ENCODE data around the gene MEIS2. TPM values are rescaled to one million over a fixed set of nuclear protein-coding genes. Genes with fewer than 3 reads are reported as not detected.

The MEIS2 gene
- total RNA-seq, 1 donor from 2014 or later = 45.4 TPM

DNA sequence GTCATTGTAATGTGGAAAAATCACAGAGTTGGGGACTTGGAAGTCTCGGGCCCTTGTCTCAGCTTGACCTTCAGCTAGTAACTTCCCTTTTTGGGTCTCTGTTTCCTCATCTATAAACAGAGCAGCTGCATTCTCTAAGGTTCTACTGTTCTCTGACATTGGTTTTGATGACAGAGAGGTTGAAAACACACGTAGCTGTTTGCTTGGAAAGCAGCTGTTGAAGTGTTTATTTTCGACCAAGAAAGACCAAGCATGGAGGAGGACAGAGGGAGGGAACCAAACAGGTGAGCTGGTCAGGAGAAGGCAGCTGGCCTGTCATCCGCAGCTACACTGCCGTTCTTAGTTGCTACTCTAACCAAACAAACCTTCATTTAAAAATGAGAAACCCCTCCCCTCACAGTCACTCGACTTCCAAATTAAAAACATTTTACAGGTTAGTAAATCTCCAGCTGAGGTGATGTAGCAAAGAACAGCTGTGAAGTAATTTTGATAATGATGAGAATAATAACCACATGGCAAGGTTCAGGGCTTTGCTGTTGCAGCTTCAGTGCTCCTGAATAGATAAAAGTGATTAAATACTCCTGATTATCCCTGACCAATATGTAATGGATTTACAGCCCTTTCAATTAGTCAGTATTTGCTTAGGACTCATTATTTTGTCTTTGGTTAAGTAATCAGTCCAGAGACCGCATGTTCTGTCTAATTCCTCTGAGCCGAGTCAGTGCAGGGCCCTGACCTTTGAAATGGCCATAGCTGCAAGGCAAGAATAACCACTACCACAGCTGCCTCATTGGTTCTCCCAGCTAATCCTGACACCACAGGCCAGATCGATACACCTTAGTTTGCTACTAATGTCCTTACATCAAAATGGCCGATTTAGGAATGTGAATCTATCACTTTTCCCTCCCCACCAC is 65.3 kb downstream of the MEIS2 start:
- no peak for ATAC-seq
- intact Hi-C loops (cut with DNase I) = no loop called here

DNA sequence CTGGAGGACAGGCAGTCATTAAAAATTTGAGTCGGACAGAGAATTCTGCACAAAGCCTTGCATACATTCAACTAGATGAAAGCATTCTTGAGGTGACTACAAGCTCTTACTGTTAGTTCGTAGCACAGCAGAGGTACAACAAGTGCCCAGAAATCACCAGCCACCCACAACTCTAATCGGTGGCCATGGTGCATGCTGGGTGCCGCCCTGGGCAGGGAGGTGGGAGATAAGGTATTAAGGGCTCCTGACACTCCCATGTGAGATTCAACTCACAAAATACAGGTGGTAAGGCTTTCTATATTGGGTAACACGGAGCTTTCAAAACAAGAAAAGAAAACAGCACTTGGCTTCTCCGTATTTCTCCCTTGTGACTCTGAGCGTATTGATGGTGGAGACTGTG is 66.0 kb downstream of the MEIS2 start:
- no peak for DNase-seq (ENCODE audit: missing footprints)
- intact Hi-C loops (cut with DNase I) = no loop called here

More for the DNA sequence above, 65.3 kb downstream of the MEIS2 start:
- no peak for DNase-seq (ENCODE audit: missing footprints)

DNA sequence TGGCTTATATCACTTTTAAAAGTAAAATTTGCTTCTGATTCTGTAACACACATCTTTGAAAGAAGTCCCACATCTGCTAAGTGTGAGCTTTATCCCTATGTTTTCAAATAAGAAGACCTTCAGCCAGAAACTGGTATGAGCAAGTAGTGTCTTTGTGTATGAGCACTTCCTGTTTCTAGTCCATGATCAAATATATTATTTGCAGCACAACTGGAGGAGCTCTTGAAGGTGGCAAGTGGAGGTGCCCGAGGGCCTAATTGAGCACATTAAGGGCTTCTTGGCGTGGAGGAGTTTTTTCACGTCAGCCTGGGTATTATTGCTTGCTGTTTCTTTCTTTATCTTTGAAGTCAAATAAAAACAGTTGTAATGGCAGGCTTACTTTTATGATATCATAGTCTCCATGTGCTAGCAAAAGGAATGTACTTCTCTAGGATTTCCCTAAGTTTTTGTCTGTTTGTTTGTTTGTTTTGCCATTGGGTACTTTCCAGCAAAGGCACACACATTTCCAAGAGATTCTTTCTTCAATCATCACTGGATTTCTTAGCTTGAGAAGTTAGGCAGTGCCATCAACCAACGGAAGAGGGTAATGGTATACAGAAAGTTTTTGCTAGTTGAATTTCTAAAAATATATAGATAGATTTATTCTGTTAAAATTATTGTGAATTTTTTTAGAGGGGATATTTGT is 68.1 kb downstream of the MEIS2 start:
- intact Hi-C loops (cut with DNase I) = no loop called here
- DNase-seq (ENCODE audit: missing footprints) = no peak
- ATAC-seq = no peak

More for the DNA sequence above, 66.0 kb downstream of the MEIS2 start:
- no peak for ATAC-seq

DNA sequence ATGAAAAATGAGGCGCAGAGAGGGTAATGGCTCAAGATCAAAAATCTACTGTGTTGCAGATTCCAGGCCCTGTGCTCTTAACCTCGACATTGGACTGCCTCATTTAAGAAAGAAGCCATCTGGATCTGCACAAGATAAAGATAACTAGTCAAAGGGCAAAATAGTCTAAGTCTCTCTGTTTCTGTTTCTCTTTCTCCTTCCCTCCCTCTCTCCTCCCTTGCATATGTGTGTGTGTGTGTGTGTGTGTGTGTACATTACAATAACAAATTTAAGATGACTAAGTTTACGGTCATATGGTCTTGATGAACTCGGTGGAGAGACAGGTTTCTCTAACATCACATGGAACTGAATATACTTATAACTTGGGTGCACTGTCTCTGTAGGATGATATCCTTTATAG is 69.2 kb downstream of the MEIS2 start:
- peak; percentile 33 for ATAC-seq
- no peak for DNase-seq (ENCODE audit: missing footprints)
- intact Hi-C loops (cut with DNase I) = no loop called here

DNA sequence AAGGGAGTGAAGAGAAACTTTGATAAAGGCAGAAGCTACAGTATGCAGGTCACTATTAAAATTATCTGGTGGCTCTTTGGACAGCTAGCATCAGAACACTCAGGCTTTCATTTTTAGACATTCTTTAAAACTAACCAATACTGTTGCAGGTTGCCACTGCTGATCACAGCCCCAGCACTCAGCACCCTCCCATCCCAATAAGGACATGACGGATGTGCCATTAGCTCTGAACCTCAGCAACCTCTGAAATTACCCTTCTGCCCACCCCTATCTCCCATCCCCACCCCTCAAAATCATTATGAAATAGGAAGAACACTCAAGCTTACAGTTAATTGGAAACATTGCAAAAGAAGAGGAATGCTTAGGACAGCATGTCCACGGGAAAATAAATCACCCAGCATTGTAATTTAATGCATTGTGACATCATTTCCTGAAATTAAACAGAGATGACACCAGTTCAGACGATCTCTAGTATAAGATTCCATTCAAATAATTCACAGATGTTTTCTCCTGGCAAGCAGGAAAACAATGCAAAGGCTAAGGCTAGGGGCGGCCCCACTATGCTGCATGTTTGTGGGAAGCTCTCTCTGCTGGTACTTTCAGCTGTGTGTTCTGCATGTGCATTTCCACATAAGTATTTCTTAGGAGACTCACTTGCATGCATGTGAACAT is 71.6 kb downstream of the MEIS2 start:
- no peak for ATAC-seq
- intact Hi-C loops (cut with DNase I) = no loop called here
- no peak for DNase-seq (ENCODE audit: missing footprints)

DNA sequence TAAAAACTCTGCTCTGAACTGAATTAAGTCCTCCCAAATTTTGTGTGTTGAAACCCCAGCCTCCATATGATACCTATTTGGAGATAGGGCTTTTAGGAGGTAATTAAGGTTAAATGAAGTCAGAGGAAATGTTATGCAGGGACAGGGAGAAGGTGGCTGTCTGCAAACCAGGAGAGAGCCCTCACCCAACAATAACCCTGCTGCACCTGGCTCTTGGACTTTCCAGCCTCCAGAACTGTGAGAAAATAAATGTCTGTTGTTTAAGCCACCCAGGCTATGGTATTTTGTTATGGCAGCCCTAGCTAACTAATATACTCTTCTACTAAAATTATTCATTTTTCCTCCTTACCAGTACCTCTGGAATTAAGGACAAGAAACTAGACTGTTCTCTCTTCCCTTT is 79.5 kb downstream of the MEIS2 start:
- intact Hi-C loops (cut with DNase I) = no loop called here
- no peak for ATAC-seq
- no peak for DNase-seq (ENCODE audit: missing footprints)

DNA sequence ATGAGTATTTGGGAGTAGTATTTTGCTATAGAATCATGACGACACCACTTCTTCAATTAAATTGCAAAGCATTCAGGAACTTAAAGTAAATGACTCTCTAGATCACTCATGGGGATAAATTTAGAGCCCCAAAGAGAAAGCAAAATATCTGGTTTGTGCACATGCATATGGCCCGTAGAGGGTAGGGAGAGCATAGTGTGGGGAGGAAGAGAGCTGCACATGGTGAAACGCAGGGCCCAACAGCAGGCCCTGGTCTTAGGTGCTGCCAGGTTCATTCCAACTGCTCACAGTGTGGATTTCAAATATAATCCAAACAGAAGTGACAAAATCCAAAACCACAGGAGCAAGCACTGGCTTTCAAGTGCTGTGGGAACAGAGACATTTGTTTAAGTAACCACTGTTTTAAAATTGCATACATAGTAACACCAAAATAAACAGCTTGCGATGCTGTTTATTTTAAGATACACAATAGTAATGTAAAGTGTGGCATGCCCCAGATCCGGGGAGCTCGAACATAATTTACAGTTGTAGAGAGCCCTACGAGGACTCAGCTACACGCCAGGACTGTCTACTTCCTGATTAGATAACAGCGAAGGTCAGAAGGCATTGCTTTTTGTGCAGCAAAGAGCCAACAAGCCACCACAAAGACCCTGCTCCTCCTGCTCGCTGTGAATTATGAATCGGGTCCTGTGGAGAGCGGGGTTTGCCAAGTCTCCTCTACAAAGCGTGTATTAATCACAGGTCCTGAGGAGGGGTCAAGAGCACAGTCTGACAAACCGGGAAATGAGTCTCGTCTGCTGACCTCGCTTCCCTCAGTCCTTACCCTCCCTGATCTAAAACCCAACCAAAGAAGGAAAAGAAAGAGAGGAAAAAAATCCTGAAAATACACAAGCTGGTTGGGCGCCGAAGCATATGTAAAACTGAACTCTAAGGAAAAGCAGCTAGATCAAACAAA is 80.6 kb downstream of the MEIS2 start:
- ATAC-seq (peak; percentile 74), DNase-seq (ENCODE audit: missing footprints) (no peak)
- intact Hi-C loops (cut with DNase I) = loop anchor here (5.0 kb wide), 2 partner anchors 38 to 78 kb away; no protein-coding TSS in a partner anchor

DNA sequence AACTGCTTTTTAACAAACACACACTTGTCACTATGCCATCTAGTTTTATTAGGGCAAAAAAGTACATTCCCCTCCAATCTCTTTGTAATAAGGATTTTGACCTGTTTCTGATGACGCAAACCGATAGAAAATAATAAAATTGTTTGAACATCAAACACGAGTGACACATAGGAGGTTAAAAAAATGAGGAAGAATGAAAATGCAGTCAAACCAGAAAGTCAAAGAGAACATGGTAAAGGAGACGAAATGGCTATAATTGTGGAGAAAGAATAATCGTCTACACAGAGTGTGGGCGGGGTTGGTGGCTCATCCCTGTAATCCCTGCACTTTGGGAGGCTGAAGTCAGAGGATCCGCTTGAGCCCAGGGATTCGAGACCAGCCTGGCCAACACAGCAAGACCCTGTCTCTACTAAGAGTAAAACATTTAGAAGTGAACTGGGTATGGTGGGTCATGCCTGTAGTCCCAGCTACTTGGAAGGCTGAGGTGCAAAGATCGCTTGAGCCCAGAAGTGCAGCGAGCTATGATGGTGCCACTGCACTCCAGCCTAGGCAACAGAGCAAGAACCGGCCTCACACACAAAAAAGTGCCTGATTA is 83.2 kb downstream of the MEIS2 start:
- no peak for ATAC-seq
- no peak for DNase-seq (ENCODE audit: missing footprints)
- intact Hi-C loops (cut with DNase I) = loop anchor here (5.0 kb wide), 2 partner anchors 40 to 80 kb away; no protein-coding TSS in a partner anchor

DNA sequence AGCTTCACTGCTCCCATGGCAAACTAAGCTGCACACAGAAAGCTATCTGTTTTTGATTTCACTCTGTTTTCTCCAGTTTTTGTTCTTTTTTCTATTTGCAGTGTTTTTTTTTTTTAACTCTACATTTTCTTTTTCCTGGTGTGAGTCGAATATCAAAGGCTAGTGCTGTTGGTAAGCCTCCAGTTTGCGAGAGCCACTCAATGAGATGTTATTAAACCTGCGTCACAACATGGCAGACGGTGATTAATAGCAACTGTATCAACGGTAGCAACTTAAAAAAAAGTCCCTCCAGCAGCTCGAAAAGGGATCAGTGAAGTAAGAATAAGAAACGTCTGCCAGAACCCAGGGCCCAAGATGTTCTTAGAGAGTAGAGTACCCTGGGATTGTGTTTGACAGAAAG is 84.1 kb downstream of the MEIS2 start:
- DNase-seq (ENCODE audit: missing footprints) (no peak), ATAC-seq (peak; percentile 34)
- intact Hi-C loops (cut with DNase I) = loop anchor here (5.0 kb wide), 2 partner anchors 41 to 81 kb away; no protein-coding TSS in a partner anchor

DNA sequence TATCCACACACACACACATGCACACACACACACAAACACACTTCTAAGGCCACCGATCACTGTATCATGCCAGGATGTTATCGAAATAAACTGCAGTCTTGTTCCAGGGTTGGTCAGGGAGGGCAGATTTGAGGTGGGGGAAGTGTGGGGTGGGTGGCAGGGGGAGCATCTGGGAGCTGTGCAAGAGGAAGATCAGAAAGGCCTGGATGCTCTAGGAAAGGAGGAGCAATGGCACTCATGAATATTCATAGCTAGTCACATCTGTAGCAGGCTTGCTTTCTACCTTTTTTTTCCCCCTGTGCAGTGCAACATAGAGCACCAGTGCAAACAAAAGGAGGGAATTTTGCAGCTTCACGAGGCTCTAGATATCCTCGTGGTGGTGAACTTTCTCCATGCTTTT is 84.9 kb downstream of the MEIS2 start:
- intact Hi-C loops (cut with DNase I) = loop anchor here (5.0 kb wide), 2 partner anchors 42 to 82 kb away; no protein-coding TSS in a partner anchor
- ATAC-seq (peak; percentile 39), DNase-seq (ENCODE audit: missing footprints) (no peak)

DNA sequence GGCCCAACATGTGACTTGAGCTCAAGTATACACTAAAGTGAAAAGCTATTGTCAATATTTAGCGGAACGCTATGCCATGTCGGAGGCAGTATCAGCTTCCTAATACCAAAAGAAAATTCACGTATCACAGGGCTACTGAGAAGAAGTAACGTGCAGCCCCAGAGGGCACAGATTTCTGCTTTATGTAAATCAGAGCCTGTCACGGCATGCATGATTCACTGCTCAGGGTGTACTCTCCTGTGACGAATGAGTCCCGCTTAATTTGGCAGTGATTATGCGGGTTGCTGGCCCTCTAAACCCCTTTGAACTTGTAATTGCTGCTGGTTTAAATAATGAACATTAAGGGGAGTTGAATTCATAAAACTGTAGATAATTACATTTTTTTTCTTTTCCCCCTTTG is 85.3 kb downstream of the MEIS2 start:
- intact Hi-C loops (cut with DNase I) = loop anchor here (5.0 kb wide), 2 partner anchors 42 to 82 kb away; no protein-coding TSS in a partner anchor
- ATAC-seq (peak; percentile 64), DNase-seq (ENCODE audit: missing footprints) (no peak)

DNA sequence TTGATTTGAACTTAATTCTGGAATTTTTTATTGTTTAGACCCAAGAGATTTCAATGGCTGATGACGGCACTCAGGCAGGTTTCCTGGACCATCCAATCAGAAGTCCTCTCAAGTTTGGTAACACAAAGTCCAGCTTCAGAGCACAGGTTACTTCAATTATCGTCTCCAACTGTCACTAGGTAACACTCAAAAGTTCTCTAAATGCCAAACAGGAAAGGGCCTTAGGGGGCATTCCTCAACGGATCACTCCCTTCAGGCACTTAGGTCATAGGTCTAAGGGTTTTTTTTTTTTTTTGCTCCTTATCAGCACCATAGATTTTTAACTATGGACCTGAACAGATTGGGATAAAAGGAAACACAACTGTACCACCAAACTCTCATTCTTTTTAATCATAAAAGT is 85.8 kb downstream of the MEIS2 start:
- intact Hi-C loops (cut with DNase I) = no loop called here
- ATAC-seq (peak; percentile 35), DNase-seq (ENCODE audit: missing footprints) (no peak)

DNA sequence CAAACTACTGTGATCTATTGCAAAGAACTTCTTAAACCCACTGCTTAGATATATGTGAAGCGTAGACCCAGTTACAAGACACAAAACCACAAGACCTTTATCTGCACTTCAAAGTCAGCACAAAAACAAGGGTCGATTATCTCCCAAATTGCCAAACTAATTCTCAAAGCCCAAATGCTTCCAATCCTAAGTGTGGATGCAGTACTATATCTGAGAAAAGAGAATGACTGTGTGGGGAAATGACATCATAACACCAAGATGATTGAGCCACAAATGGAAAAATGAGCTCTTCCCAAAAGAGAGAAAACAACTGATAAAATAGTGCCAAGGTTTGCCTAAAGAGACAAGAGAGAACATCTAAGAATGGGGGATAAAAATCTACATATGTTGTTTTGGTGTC is 86.2 kb downstream of the MEIS2 start:
- ATAC-seq (no peak), DNase-seq (ENCODE audit: missing footprints) (no peak)
- intact Hi-C loops (cut with DNase I) = no loop called here

DNA sequence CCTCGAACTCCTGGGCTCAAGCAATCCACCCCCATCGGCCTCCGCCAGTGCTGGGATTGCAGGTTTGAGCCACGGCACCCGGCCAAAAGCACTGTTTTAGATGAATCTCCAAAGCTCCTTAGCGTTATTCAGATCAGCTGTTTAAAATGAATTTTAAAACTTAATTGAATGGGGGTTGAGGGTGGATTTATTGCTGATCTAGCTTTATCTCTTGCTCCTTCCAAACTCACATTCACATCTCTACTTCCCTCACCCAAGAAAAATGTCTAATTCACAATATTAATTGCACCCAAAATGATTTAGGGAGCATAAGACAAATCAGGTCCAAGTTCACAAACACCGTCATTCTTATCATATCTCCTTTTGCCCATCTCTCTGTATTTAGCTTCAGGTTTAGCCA is 89.8 kb downstream of the MEIS2 start:
- ATAC-seq (no peak), DNase-seq (ENCODE audit: missing footprints) (no peak)
- intact Hi-C loops (cut with DNase I) = no loop called here

DNA sequence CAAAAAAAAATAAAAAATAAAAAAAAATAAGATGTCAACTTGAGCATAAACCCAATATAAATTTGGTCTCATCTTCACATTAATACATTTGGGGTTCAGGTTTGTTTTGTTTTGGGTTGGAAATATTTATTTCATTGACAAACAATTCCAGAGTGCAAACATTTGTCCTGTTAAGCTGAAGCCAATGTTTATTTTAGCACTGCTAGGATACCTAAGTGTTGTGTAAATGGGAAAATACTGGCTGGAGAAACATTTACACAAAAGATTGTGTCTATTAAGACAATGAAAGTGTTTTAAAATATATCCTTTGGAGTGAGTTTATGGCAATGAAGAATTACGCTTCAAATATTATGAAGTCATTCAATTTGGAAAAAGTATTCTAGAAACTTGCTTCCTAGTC is 91.1 kb downstream of the MEIS2 start:
- no peak for DNase-seq (ENCODE audit: missing footprints)
- no peak for ATAC-seq
- intact Hi-C loops (cut with DNase I) = no loop called here

DNA sequence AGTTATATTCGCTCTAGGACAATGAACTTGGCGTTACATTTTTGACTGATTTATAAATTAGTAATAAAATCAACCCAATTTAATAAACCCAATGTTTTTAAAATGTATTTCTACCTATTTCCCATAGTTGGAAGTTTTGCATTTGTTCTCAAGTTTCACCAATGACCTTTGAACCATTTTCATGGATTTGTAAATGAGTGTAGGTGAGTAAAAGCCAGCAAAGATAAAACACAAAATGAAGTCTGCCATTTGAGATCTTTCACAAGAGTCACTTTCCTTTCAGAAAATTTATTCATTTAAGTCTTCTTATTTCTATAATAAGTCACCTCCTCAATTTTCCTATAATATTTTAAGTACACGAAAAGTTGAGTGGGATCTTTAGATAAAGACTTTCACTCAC is 92.1 kb downstream of the MEIS2 start:
- intact Hi-C loops (cut with DNase I) = no loop called here
- DNase-seq (ENCODE audit: missing footprints) = no peak
- no peak for ATAC-seq

DNA sequence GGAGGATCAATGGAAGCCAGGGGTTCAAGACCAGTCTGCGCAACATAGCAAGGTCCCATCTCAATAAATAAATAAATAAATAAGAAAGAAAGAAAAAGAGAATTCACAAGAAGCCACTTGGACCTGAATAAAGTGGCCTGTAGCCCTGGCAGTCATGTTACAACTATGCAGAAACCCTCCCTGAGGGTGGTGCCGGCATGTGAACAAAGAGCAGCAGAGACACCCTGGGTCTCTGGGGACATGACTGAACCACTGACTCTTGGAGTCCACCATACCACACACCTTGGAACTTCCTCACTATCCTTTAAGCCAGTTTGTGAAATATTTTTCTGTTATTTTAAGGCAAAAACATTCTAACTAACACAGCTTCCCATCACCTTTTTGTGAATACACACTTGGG is 93.0 kb downstream of the MEIS2 start:
- no peak for DNase-seq (ENCODE audit: missing footprints)
- intact Hi-C loops (cut with DNase I) = no loop called here
- no peak for ATAC-seq
